ENCODE results near the gene TTLL10.

Gene TTLL10

GRCh38 chr1:1166642-1167397 is 6.9 kb upstream of the TTLL10 start:
- no peak overlapping the region for H3K4me2 ChIP-seq (ENCODE audit: low read depth, low read length, poor library complexity, severe bottlenecking)
- no peaks in the 10 kb centered on the region for H3K79me2 ChIP-seq (ENCODE audit: insufficient read depth, low read length)
- H3K27me3 ChIP-seq (ENCODE audit: insufficient read depth, low read length, poor library complexity, severe bottlenecking), result no peaks in the 10 kb centered on the region

GRCh38 chr1:1167398-1167821 is 6.3 kb upstream of the TTLL10 start:
- no peak overlapping the region for H2AFZ ChIP-seq (ENCODE audit: low read length)
- no peak overlapping the region for H3K4me2 ChIP-seq (ENCODE audit: low read depth, low read length, poor library complexity, severe bottlenecking)
- H3K36me3 ChIP-seq (ENCODE audit: insufficient read depth, low read length), result no peaks in the 10 kb centered on the region
- H3K79me2 ChIP-seq (ENCODE audit: insufficient read depth, low read length), result no peaks in the 10 kb centered on the region
- H3K4me1 ChIP-seq (ENCODE audit: insufficient read depth, low read length, poor library complexity, severe bottlenecking), result peaks cover 4% of the 10 kb centered on the region
- H3K4me3 ChIP-seq (ENCODE audit: low read length, poor library complexity, severe bottlenecking), result no peak overlapping the region
- H4K20me1 ChIP-seq (ENCODE audit: insufficient read depth, low read length, poor library complexity, severe bottlenecking), result no peaks in the 10 kb centered on the region
- no peaks in the 10 kb centered on the region for H3K9me2 ChIP-seq (replicated peaks; ENCODE audit: low read depth, low read length)
- H3F3A ChIP-seq (ENCODE audit: low read depth), result no peaks in the 10 kb centered on the region
- no peaks in the 10 kb centered on the region for H3K27me3 ChIP-seq (ENCODE audit: insufficient read depth, low read length, poor library complexity, severe bottlenecking)
- H3K9me3 ChIP-seq (ENCODE audit: insufficient read depth, low read depth, low read length), result no peaks in the 10 kb centered on the region
- TF ChIP-seq, protein P1, sequence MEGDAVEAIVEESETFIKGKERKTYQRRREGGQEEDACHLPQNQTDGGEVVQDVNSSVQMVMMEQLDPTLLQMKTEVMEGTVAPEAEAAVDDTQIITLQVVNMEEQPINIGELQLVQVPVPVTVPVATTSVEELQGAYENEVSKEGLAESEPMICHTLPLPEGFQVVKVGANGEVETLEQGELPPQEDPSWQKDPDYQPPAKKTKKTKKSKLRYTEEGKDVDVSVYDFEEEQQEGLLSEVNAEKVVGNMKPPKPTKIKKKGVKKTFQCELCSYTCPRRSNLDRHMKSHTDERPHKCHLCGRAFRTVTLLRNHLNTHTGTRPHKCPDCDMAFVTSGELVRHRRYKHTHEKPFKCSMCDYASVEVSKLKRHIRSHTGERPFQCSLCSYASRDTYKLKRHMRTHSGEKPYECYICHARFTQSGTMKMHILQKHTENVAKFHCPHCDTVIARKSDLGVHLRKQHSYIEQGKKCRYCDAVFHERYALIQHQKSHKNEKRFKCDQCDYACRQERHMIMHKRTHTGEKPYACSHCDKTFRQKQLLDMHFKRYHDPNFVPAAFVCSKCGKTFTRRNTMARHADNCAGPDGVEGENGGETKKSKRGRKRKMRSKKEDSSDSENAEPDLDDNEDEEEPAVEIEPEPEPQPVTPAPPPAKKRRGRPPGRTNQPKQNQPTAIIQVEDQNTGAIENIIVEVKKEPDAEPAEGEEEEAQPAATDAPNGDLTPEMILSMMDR (conservative IDR thresholded peaks at IDR 0.05; ENCODE audit: low read length), result no peak
- TF ChIP-seq EZH2phosphoT487 (IDR thresholded peaks at IDR 0.05; ENCODE audit: borderline replicate concordance), result no peak
- no peak overlapping the region for H3K9ac ChIP-seq (ENCODE audit: low read depth, low read length, poor library complexity, severe bottlenecking)

More at GRCh38 chr1:1166642-1167397, 6.9 kb upstream of the TTLL10 start:
- no peak overlapping the region for H3K4me3 ChIP-seq (ENCODE audit: low read length, poor library complexity, severe bottlenecking)
- no peak overlapping the region for H2AFZ ChIP-seq (ENCODE audit: low read length)
- H3K36me3 ChIP-seq (ENCODE audit: insufficient read depth, low read length), result no peaks in the 10 kb centered on the region
- H3K9ac ChIP-seq (ENCODE audit: low read depth, low read length, poor library complexity, severe bottlenecking), result no peak overlapping the region
- H3K4me1 ChIP-seq (ENCODE audit: insufficient read depth, low read length, poor library complexity, severe bottlenecking), result peaks cover 4% of the 10 kb centered on the region
- H3K9me2 ChIP-seq (replicated peaks; ENCODE audit: low read depth, low read length), result no peaks in the 10 kb centered on the region
- no peaks in the 10 kb centered on the region for H4K20me1 ChIP-seq (ENCODE audit: insufficient read depth, low read length, poor library complexity, severe bottlenecking)
- H3K9me3 ChIP-seq (ENCODE audit: insufficient read depth, low read depth, low read length), result no peaks in the 10 kb centered on the region
- no peaks in the 10 kb centered on the region for H3F3A ChIP-seq (ENCODE audit: low read depth)
- no peak for TF ChIP-seq EZH2phosphoT487 (IDR thresholded peaks at IDR 0.05; ENCODE audit: borderline replicate concordance)
- TF ChIP-seq, protein P1 (conservative IDR thresholded peaks at IDR 0.05; ENCODE audit: low read length), result no peak

DNA sequence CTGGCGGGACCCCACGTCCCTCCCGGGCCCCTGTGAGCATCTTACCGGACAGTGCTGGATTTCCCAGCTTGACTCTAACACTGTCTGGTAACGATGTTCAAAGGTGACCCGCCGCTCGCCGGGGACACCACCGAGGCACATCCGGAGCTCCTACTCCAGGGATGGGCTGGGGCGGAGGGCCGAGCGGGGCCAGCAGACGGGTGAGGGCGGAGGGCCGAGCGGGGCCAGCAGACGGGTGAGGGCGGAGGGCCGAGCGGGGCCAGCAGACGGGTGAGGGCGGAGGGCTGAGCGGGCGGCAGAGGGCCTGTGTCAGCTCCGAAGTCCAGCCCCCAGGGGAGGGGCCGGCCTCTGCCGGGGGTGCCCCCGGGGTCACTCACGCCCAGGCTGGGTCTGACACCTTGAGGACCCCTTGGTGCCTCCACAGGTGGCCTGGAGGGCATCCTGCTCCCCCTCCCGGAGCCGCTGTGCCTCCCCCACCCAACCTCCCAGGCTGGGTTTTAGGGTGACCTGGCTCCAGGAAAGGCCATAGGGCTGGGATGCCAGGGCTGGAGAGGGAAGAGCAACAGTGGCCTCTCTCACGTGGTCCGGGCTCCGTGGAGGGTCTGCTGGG is 5.7 kb upstream of the TTLL10 start:
- H2AFZ ChIP-seq (ENCODE audit: low read length), result no peak overlapping the region
- TF ChIP-seq EZH2phosphoT487 (IDR thresholded peaks at IDR 0.05; ENCODE audit: borderline replicate concordance), result no peak
- TF ChIP-seq, protein P1 (conservative IDR thresholded peaks at IDR 0.05; ENCODE audit: low read length), result no peak
- no peak overlapping the region for H3K4me3 ChIP-seq (ENCODE audit: low read length, poor library complexity, severe bottlenecking)
- H3K9ac ChIP-seq (ENCODE audit: low read depth, low read length, poor library complexity, severe bottlenecking), result no peak overlapping the region
- no peaks in the 10 kb centered on the region for H3K9me3 ChIP-seq (ENCODE audit: insufficient read depth, low read depth, low read length)
- no peaks in the 10 kb centered on the region for H3K79me2 ChIP-seq (ENCODE audit: insufficient read depth, low read length)
- H3K27me3 ChIP-seq (ENCODE audit: insufficient read depth, low read length, poor library complexity, severe bottlenecking), result no peaks in the 10 kb centered on the region
- no peaks in the 10 kb centered on the region for H4K20me1 ChIP-seq (ENCODE audit: insufficient read depth, low read length, poor library complexity, severe bottlenecking)
- H3K4me1 ChIP-seq (ENCODE audit: insufficient read depth, low read length, poor library complexity, severe bottlenecking), result peaks cover 4% of the 10 kb centered on the region
- H3K9me2 ChIP-seq (replicated peaks; ENCODE audit: low read depth, low read length), result no peaks in the 10 kb centered on the region
- H3K4me2 ChIP-seq (ENCODE audit: low read depth, low read length, poor library complexity, severe bottlenecking), result no peak overlapping the region
- no peaks in the 10 kb centered on the region for H3K36me3 ChIP-seq (ENCODE audit: insufficient read depth, low read length)
- no peaks in the 10 kb centered on the region for H3F3A ChIP-seq (ENCODE audit: low read depth)

All from Loucy (cell line).